Stimulated activated CD8-positive, alpha-beta memory T cell treated with anti-CD3 and anti-CD28 coated beads, Interleukin-12 subunit alpha, Interleukin-12 subunit beta, amount 100 ng/mL, for 1 hour (primary cell): Measurements from ENCODE around the gene RAC2.
"Not testable (repeated sequence)": the region's sequence is repeated elsewhere in the genome, so short reads cannot be mapped to it uniquely, and the experiment has no call there.

Experiments used
- DNase-seq: peaks from one replicate; pipeline ENCODE4 v3.0.0-alpha.2; 2020; ENCODE audit warnings: low read depth

Gene RAC2

GRCh38 chr22:37234736-37235711 is 9.0 kb downstream of the RAC2 start:
- no peak for DNase-seq

GRCh38 chr22:37233751-37234631 is 10.1 kb downstream of the RAC2 start:
- DNase-seq, result no peak

DNA sequence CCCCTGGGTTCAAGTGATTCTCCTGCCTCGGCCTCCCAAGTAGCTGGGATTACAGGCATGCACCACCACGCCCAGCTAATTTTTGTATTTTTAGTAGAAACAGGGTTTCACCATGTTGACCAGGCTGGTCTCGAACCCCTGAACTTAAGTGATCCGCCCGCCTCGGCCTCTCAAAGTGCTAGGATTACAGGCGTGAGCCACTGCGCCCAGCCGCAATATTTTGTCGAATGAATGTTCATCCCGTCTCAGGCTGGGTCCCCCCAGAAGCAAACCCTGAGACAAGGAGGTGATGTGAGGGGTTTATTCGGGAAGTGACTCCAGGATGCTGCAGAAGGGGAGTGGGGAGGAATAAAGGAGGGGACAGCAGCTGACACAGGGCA is 10.7 kb downstream of the RAC2 start:
- DNase-seq, result not testable (repeated sequence)

DNA sequence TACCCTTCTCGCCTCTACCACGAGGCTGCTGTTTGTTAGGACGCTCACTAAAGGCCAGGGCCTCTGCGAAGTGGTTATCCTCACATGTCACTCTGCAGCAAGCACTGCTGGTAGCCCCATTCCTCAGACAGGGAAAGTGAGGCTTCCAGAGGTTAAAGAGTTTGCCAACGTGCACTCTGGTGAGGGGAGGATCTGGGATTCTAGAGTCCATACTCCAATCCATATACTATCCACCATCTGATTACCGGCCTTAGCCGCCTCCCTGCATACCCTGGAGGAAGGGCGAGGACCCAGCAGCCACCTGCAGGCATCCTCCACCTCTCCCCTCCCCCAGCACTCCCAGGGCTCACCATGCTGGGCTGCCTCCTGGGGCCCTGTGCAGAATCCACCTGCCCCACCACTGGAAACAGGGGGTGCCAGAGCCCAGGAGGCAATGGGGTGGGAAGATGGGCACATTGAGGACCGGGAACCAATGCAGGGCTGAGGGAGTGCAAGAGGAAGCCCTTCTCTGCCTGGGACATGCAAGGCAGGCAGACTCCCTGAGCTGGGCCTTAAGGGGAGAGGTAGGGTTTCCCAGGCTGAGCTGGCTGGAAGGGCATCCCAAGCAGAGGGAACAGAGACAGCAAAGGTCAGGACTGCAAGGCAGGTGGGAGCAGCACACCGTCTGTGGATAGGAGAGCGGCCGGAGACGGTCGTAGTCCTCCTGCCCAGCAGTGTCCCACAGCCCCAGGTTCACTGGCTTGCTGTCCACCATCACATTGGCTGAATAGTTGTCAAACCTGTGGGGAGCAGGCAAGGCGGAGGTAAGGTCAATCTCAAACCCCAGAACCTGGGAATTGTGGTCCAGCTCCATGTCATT is 11.7 kb downstream of the RAC2 start:
- DNase-seq, result no peak

DNA sequence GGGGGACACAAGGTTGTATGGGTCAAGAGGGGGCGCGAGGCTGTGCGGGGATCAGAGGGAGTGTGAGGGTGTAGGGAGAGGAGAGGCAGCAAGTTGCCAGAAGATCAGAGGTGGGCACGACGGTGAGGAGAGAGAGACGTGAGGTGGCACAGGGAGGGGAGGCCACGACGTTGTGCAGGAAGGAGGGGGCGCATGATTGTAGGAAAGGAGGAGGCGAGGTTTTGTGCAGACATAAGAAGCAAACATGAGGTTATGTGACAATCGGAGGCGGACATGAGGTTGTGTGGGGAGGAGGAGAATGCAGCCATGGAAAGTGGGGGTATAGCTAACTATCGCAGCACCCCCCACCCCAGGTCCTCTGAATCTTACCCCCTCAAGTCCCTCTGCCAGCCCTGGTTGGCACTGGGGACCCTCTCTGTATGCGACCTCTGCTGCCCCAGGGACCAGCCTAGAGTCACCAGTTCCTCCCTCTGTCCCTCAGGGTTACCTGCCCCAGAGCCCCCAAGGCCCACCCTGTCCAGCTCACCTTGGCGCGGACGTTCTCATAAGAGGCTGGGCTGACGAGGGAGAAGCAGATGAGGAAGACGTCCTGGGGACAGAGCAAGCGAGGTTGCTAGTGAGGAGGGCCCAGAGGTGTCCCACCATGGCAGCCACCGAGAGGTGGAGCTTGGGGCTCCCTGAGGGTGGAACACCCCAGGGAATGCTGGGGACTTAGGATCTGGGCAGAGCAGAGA is 12.5 kb downstream of the RAC2 start:
- no peak for DNase-seq

- DNase-seq, result no peak
Observed at GRCh38 chr22:37230673-37231405, 13.2 kb downstream of the RAC2 start.

DNA sequence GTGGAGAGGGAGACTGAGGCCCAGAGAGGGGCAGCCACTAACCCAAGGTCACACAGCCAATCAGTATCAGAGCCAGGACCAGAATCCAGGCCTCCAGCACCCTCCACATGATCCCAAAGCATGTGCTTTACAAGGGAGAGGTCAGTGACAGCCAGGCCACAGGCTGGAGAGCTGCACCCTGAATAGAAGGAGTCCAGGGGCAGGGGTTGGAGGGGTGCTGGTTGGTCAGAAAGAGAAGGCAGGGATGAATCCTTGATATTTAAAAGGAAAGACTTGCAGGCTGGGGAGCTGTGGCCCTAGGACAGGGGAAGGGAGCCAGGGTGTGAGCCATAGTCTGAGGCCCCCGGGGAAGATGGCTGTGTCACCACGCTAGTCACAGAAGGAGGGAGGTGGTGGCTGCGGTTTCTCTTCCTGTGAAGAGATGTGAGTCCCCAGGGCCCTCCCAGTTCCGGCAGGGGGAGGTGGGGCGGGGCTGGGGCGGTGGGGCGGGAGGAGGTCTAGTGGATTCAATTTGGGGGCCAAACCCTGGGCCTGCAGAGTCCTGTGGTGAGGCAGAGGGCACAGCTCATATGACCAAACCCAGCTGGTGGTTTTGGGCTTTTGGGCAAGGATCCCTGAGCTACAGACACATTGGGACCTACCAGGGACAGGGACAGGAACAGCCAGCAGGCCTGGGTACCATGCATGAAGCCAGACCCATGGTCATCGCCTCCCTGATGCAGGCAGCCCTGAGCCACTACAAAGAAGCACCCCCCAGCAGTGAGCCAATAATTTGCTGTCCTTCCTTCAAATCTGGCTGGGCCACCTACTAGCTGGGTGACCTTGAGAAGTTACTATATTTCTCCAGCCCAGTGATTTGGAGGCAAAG is 14.0 kb downstream of the RAC2 start:
- DNase-seq, result peak; percentile 84

- DNase-seq, result no peak
Observed at GRCh38 chr22:37229012-37229804, 14.9 kb downstream of the RAC2 start.

- no peak for DNase-seq
Observed at GRCh38 chr22:37228106-37229011, 15.7 kb downstream of the RAC2 start.

DNA sequence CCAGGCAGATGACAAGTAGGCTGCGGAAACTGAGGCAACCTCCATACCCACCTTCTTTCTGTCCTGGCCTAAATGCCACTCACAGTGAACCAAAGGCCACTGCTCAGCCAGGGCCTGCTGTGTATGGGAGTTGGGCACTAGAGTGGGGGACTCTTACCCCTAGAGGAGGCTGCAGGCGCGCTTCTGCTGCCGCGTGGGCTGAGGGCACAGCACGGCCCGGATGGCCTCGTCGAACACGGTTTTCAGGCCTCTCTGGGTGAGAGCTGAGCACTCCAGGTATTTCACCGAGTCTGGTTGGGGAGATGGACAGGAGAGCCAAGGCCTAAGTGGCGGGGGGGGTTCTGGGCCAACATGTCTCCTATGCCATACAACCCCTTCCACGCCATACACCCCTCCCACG is 17.6 kb downstream of the RAC2 start:
- DNase-seq, result no peak

DNA sequence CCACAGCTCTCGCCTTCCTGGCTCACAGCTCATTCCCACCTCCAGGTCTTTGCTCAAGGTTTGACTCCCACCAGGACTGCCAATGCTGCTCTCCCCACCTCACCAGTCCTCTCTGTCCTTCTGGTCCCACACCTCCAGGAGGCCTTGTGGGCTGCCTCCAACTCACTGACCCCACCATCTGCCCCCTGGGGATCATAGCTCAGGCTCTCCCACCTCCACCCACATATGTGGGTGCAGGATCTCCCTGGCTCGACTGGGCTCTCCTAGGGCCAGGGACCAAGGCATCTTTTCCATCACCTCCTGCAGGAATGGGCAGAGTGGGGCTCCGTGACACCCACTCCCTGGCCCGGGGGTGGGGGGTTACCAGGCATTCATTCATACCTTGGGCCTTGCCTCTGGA is 18.0 kb downstream of the RAC2 start:
- no peak for DNase-seq

DNA sequence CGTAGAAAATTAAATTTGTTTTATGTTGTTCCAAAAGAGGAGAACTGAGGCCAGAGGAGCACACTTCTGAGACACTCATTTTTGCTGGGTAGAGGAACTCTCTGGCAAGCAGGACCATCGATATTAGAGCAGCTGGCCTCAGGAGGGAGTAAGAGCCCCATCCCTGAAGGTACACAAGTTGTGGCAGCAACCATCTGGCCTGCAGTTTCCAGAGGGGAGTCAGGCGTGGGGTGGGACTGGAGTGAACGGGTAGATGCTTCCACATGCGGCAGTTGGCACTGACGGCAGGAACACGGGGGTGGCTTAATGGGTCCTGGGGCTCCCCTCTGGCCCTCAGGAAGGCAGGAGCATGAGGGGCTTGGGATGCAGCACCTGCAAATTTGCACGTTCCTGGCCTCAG is 18.6 kb downstream of the RAC2 start:
- no peak for DNase-seq

GRCh38 chr22:37224757-37225420 is 19.2 kb downstream of the RAC2 start:
- no peak for DNase-seq

- DNase-seq, result no peak
Observed at GRCh38 chr22:37223965-37224551, 20.0 kb downstream of the RAC2 start.

DNA sequence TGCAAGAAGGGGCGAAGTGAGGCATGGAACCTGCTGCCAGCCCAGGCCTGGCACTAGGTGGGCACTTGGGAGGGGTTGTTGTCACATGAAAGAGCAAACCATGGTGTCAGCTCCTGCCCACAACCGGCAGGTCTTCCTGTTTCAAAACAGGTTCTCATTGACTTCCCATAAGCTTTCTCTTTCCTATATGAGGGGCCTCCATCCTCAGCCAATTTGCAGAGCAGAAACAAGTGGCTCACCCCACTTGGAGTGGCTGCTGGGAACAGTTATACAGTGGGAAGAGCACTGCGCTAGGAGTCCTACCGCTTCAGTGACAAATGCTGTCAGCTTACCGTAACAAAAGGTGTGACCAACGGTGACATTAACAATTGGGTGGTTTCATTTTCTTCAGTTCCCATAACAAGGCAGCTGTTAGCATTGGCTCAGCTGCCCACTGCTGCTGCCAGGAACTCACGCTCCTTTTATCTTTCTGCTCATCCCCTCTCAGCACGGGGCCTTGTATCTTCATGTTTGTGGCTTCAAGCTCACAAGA is 21.6 kb downstream of the RAC2 start:
- no peak for DNase-seq
